Neural progenitor cell (in vitro differentiated cells): ENCODE data around the gene GPR107.

Source experiments
- EZH2 ChIP-seq: fragments of 200-600 bp; sonication (generic); IDR thresholded peaks from 2 replicates; pipeline ENCODE4 v1.6.1; 2017; ENCODE audit warnings: antibody characterized with exemption, mild to moderate bottlenecking, moderate library complexity
- TF ChIP-seq, protein P1 (sequence below): fragments of 200-600 bp; sonication (generic); IDR thresholded peaks from 2 replicates; pipeline ENCODE4 v1.5.1; 2017; ENCODE audit warnings: antibody characterized with exemption, mild to moderate bottlenecking

DNA sequence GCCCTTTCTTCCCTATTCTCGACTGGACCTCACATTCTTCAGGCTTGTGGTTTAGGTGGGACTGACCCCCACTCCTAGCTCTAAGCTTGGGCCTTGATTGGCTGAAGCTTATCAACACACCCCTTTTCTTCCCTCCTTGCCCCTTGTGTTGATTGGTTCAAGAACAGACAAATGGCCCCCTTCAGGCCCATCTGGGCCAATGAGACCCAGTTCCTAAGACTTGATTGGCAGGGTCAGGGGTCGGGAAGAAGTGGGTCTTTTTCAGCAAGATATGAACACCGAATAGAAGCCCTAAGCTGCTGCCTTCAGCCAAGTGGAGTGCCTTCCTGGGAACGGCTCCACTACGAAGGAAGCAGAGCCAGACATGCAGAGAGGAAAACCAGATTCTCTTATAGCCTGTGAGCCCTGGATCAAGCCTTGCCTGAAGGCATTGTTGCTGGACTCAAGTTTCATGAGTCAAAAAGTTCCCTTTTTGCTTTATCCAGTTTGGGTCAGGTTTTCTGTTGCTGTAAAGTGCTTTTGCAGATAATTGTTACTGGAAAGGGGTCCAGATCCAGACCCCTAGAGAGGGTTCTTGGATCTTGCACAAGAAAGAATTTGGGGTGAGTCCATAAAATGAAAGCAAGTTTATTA lies 96.1 kb downstream of the GPR107 start:
- TF ChIP-seq EZH2 = no peak
- TF ChIP-seq, protein P1, sequence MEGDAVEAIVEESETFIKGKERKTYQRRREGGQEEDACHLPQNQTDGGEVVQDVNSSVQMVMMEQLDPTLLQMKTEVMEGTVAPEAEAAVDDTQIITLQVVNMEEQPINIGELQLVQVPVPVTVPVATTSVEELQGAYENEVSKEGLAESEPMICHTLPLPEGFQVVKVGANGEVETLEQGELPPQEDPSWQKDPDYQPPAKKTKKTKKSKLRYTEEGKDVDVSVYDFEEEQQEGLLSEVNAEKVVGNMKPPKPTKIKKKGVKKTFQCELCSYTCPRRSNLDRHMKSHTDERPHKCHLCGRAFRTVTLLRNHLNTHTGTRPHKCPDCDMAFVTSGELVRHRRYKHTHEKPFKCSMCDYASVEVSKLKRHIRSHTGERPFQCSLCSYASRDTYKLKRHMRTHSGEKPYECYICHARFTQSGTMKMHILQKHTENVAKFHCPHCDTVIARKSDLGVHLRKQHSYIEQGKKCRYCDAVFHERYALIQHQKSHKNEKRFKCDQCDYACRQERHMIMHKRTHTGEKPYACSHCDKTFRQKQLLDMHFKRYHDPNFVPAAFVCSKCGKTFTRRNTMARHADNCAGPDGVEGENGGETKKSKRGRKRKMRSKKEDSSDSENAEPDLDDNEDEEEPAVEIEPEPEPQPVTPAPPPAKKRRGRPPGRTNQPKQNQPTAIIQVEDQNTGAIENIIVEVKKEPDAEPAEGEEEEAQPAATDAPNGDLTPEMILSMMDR = no peak
